ENCODE results near the gene PIP5K1C. TPM values are rescaled to one million over a fixed set of nuclear protein-coding genes. Genes with fewer than 3 reads are reported as not detected.
"Not testable (repeated sequence)": the region's sequence is repeated elsewhere in the genome, so short reads cannot be mapped to it uniquely, and the experiment has no call there.

Gene PIP5K1C
- total RNA-seq, 1 donor from 2014 or later = 16.4 TPM

DNA sequence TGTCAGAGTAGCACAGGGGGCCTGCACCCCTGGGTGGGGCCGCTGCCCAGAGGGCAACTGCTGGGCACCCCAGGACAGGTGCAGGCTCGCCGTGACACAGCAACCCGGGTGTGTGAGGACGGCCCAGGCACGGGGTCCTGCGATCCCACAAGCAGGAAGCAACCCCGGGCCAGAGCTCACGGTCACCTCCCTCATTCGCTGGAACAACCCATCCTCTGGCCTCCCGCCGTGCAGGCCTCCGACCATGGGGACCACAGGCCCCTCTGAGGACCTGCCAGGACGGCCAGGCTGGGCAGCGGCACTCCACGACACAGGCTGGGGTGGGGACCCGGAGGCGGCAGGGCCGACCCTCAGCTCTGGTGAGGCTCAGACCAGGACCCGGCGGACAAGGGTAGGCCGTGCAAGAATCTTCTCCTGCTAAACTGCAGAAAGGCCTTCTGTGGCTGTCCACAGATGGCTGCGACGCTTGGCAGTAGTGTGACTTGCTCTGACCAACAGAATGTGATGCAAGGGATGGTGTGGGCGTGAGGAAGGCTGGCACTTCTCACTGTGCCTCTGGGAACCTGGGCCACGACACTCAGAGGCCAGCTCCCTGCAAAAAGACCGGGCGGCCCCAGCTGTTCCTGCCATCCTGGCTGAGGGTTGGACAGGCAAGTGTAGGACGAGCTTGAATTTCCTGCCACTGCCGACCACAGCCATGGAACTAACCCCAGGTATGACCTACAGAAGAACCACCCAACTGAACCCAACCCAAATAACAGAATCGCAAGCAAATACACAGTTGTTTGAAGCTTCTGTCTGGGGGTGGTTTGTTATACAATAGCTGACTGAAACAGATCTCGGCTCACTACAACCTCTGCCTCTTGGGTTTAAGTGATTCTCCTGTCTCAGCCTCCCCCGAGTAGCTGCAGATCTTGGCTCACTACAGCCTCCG, 26.5 kb downstream of the PIP5K1C start:
- no peak for ATAC-seq

DNA sequence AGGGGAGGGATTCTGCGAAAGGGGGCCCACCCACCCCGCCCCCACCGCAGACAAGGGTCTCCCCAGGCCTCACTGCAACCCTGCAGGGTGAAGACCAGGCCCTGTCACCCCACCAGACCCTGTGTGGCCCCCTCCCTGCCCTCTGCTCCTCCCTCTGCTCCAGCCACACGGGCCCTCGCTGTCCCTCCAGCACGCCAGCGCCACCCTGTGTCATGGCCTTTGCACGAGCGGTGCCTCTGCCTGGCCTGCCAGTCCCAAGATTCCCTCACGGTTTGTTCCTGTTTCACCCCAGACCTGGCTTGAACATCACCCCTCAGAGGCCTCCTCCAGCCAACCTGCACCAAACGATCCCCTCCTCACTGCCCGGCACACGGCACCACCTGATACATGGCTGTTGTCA, 27.3 kb downstream of the PIP5K1C start:
- no peak for ATAC-seq

- ATAC-seq = no peak
Measured at GRCh38 chr19:3672575-3672948, 27.7 kb downstream of the PIP5K1C start.

DNA sequence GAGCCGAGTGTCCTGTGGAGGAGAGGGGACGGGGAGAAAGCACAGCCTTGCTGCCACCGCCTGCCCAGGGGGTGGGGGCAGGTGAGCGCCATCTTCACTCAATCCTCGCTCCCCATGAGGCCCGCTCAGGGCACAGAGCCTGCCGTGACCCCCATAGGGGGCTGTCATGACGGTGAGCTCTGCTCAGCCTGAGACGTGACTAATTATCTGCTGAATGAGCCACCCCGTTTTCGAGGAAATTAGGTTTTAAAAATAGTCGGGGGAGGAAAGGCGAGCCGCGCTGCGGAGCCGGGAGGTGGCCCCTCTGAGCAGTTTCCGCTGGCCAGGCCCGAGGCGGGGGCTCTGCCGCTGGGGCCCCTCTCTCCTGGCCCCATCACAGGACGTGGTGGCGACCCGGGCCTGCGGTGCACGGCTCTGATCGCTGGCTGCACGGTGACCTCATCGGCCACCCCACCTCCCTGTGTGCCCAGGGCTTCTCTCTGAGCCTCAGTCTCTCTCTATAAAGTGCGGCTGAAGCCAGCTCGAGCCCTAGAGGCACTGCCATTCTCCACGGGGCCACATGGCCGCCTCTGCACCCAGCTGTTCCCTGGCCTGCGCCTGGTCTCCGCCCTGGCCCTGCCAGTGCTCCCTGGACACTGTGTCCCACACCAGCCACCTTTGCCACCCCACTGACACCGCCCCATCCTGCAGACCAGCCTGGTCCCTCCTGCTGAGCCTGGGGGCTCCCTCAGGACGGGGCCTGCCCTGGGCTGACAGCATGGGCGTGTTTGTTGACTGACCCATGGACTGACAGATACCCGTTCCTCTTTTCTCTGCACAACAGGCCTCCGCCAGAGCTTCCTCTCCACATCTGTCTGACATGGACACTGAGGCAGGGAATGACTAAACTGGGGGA, 28.3 kb downstream of the PIP5K1C start:
- no peak for ATAC-seq

DNA sequence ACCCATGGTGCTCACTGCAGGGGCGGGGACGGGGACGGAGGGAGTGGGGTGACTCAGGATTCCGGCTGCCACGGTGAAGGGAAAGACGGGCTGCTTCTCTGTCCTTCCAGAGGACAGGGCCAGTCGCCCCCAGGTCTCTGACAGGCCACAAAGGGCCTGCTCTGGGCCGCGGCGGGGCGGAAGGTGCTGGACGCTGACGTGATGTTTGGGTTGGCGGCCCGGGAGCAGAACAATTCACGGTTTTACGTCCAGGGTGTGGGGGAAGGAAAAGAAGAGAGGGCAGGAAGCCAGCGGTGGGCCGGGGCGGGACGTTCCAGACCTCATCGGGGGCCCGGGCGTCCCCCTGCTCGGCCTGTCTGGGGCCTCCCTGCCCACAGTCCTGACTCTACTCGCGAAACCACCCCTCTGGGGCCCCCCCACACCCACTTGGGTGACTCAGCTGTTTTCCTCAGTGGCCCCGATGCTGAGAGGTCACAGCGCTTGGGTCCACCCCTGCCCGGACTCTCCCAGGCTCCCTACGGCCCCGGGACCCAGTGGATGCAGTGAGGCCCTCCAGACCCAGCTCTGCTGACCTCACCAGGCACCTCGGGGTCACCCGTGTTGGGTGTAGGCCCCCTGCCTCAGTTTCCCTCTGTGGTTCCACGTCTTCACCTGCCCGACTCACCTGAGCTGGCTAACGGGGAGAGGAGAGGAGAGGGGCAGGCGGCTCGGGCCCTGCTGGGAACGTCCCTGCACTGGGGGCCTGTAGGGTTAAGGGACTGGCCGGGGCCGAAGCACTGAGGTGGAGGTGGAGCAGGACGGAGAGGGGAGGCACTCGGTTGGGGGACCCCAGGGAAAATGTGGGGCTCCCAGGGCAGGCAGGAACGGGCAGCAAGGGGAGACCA, 29.2 kb downstream of the PIP5K1C start:
- peak; percentile 24 for ATAC-seq

- ATAC-seq = no peak
Measured at GRCh38 chr19:3669947-3670795, 30.1 kb downstream of the PIP5K1C start.

DNA sequence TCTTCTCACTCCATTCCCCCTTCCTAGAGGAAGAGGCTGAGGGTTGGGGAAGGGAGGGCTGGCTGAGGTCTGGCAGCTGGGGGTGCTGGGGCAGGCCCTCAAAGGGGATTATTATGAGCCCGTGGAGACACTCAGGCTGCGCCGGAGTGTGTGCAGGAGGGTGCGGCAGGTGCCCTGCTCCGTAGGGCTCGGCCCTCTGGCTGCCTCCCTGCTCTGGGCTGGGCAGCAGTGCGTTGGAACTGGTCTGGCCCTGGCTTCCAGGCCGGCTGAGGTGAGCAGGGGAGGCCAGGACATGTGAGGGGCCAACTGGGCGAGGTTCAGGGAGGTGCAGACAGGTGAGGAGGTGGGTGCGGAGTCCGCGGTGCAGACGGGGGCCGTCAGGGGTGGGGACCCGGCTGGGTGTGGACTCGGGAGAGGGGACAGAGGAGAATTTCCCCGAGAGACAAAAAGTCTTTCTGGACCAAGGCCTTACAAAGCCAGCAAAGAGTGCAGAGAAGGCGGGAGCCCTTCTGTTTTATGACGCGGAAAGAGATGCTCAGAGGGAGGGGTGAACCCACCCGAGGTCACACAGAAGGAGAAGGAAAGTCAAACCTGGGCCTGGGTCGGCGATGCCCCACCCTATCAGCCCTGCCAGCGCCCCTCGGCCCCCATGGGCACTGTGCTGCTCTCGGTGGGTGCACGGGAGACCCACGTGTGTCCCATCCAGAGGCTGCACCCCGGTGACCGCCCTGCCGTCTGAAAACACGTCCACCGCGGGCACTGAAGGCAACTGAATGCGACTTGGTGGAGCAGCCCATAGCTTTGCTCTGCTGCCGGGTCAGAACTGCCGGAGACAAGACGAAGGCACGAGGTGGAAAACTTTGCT, 31.0 kb downstream of the PIP5K1C start:
- peak; percentile 7 for ATAC-seq

DNA sequence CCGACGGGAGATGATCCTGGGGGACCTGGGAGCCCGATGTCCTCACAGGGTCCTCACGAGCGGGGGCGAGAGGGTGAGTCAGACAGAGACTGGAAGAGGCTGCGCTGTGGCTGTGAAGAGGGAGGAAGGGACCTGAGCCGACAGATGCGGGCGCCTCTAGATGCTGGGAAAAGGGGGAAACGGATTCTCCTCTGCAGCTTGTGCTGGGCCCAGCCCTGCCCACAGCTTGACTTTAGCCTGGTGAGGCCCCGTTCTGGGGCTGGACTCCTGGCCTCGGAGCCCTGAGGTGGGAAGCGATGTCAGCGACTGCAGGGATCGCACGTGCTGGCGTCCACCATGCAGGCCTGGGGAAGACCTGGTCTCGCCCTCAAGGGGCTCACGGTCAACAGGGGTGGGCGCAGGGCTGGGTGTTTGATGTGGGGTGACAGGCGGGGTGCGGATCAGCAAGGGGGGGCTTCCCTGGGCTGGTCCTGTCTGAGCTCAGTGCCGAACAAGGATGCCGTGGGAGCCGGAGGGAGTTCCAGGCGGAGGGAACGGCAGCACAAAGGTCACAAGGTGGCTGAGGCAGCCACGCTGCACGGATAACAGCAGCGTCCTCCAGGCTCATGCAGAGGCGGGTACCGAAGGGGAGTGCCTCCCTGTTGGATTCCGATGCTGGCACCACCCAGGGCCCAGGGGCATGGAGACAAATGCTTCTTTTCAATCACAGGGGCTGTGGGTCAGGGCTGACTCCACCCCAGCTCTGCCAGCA, 31.8 kb downstream of the PIP5K1C start:
- ATAC-seq = no peak

DNA sequence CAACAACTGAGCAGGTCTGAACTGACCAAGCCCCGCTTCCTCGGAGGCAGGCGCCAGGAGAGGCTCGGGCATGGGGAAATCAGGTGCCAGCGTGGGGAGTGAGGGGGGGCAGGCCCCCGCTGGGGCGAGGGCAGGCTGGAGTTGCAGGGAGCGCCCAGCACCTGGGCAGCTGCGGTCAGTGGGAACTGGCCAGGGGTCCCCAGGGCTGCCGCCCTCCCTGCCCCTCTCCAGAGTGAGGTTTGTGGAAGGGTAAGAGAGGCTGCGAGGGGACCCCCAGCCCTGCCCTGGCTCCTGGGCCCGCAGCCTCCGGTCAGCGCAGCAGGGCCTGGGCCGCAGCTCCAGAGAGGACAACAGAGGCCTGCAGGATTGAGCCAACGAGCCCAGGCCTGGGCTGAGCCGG, 32.5 kb downstream of the PIP5K1C start:
- no peak for ATAC-seq

DNA sequence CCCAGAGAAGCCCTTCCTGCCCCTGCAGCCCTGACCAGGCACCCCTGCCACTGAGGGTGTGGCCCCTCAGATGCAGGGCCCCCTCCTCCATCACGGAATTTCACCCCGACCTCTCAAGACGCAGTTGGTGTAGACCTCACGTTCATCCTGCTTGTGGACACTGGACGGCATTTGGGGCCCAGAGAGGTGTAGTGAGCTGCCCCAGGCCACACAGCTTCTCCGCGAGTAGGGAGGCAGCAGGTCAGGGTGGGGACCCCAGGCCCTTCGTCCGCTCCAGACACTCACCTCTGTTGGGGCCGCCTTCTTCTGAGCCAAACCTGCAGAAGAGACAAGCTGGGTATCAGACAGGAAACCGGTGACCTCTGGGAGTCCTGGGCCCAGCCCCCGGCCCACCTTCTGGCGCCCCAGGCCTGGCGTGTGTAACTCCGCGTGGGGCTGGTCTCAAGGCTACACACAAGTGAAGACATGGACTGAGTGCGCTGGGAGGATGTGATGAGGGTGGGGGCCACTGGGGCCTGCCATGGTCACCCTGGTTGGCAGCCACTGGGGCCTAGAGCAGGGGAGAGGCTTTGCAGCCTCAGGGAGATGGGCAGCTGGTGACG, 33.1 kb downstream of the PIP5K1C start:
- no peak for ATAC-seq

DNA sequence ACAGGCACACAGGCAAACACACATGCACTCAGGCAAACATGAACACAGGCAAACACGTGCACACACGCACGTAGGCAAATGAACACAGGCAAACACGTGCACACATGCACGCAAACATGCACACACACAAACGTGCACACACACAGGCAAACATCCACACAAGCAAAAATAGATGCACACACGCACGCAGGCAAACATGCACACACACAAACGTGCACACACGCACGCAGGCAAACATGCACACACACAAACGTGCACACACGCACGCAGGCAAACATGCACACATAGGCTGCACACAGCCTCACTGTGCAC, 33.8 kb downstream of the PIP5K1C start:
- ATAC-seq = not testable (repeated sequence)

DNA sequence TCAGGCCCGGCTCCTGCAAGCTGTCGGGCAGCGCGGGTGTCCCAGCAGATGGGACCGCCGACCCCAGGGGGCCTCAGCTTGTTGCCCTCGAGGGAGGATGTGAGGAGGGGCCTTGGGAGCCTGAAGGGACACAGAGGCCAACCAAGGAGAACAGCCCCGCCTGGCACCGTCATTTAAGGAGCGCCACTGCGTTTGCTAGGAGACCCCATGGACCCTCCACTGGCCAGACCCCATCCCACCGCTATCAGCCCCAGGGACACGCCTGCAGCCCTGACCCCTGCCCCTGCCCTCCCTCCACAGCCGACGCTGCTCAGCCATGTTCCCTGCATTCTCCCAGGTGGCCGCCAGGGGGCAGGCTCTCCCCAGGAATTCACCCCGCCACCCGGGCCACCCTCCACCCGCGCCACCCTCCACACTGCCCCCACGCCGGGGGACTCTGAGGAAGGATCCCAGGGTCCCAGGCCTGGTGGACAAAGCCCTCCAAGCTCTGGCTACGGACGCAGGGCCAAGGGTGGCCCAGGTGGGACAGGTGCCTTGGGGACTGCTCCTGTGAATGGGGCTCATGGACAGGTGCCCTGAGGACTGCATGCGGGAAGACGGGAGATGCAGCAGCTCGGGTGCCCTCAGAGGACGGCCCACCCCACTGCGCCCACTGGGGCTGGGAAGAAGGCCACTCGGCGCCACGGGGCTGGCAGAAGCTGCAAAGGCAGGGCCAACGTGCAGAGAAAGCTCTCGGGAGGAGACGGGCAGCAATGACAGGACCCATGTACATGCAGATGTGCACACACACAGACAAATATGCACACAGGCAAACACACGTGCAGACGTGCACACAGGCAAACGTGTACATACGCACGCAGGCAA, 34.4 kb downstream of the PIP5K1C start:
- ATAC-seq = peak; percentile 68

- no peak for ATAC-seq
Measured at GRCh38 chr19:3664879-3665642, 35.2 kb downstream of the PIP5K1C start.

DNA sequence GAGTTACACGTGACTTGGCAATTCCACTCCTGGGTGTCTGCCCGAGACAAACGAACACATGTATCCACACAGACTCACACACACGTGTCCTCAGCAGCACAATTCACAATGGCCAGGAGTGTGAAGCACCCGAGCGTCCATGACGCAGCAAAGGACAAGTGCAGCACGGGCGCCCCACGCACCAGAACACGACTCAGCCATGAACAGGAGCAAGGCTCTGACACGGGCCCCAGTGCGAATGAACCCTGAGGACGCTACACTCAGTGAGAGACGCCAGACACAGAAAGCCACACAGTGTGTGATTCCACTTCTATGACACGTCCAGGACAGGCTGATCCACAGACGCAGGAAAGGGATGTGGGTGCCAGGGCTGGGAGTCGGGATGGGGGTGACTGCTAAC, 36.4 kb downstream of the PIP5K1C start:
- no peak for ATAC-seq

GRCh38 chr19:3661284-3662238, 38.7 kb downstream of the PIP5K1C start:
- no peak for ATAC-seq

- ATAC-seq = no peak
Measured at GRCh38 chr19:3660493-3661219, 39.6 kb downstream of the PIP5K1C start.
